HG03175 (cell line): Measurements from ENCODE around the gene WNT3.
"Not testable (repeated sequence)": the region's sequence is repeated elsewhere in the genome, so short reads cannot be mapped to it uniquely, and the experiment has no call there.

ENCODE experiments used
- ATAC-seq: cut with Tn5 transposase; IDR thresholded peaks from one replicate; pipeline ENCODE4 v1.9.1; 2021; ENCODE audit warnings: mild to moderate bottlenecking, moderate library complexity; ENCODE audit not compliant: unreplicated experiment

WNT3 gene

DNA sequence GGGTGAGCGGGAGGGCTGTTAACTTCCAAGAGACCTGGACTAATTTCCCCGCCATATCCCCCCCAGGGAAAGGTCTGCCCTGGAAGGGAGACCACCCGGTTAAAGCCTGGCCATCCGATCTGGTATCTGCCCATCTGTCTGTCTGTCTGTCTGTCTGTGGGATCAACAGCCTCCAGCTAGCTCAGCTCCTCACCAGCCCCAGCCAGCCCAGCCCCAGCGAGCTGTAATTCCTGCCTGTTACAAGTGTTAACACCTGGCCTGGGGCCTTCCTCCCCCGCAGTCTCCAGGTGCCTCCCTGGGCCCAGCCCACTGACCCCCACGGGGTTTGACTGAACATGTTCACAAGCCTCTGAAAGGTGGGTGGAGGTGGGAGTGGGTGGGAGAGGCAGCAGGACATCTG, 4.0 kb downstream of the WNT3 start:
- ATAC-seq: no peak

DNA sequence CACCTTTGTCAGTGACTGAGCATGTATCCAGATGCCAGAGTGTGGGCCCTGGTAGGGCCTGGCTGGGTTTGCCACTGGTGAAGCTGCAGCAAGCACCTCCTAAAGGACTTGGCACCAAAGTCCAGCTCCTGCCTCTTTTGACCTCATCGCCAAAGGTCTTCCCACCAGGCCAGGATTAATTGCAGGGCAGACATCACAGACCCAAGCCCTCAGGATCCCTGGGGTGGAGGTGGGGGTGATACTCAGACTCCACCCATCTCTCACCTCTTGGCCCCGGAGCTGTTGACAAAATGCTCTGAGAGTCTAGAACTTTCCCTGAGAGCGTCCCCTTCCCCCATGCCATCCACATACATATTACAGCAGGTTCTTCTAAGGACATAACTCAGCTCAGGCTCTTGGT, 4.6 kb downstream of the WNT3 start:
- no peak for ATAC-seq

DNA sequence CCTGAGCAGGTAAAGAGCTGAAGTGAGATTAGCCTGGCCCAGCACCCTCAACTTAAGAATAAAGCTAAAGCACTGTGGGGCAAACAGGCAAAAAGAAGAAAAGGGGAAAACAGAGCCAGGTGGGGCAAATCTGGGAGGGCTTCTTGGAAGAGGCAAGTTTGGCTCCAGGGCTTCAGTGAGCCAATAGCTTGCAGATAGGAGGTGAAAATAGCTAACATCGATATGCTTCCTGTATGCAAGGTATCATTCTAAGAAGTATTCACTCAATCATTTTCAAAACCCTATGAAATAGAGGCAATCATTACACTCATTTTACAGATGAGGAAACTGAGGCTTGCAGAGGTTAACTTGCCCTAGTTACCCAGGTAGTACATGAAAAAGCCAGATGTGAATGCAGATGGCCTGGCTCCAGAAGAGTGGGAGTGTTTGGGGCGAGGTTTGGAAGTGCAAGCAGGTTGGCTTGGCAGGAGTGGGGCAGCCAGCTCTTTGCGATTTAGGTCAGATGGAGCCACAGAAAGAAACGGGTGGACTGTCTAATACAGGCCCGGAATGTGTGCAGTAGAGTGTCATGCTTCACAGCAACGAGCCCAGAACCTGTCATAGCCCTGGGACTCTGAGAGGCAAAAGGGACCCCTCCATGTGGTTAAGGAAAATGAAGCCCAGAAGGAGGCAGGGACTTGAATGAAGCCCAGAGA, 5.7 kb downstream of the WNT3 start:
- ATAC-seq: no peak

DNA sequence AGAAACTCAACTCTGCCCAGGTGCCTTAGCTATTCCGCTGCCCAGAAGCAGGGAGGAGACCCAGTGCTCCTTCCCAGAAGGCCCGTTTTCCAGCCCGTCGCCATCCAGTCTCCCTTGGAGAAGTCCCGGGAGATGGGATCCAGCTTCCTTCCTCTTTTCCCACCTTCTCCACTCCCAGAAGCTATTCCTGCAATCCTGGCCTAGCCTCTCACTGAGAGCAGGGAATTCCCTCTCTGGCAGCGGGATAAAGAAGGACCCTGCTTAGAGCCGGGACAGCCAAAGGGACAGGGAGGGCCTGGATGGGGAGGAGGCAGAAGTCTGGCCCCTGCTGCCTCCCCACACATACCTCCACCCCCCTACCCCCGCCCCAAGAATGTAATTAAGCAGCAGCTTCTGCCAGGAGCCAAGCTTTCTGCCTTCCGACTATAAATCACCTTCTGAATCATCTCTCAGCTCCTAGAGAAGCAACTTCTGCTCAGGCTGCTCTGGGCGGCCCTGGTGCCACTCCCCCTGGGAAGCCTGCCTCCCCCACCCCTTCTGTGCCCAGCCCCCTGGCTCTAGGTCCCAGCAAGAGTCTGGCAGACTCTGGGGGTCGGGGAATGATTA, 6.4 kb downstream of the WNT3 start:
- no peak for ATAC-seq

DNA sequence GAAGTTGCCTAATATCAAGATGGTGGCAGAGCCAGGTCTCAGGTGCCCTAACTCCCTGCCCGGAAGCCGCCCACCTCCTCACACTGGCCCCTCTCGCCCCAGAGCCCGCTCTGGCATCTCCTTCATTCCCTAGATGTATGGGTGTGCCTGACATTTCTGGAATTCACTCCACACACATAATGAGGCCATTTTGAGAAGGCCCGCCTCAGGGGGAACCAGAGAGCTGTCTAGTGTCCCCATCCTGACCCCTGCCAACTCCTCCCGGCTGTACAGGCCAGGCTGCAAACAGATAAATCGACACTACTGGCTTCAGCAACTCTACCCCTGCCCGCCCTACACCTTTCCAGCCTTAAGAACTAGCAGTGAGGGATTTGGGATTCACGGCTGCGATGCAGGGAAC, 7.7 kb downstream of the WNT3 start:
- no peak for ATAC-seq

DNA sequence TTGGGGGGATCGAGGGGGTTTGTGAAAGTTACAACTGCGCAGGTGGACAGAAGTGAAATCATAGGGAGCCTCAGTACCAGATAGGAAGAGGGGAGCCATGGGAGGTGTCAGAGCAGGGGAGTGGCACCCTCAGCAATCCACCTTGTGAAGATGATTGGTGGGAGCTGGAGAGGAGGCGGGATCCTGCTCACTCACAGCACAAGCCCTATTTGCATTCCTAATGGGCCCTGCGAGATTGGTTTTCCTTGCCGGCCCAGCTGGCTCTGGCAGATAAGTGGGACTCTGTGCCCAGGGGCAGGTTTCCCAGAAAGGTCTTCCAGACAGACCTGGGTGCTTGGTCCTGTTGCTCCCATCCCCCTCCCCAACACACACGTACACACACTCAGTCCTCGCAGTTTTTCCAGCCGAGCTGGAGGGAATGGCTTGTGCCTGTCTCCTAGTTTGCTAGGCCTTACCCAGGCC, 9.4 kb downstream of the WNT3 start:
- no peak for ATAC-seq

DNA sequence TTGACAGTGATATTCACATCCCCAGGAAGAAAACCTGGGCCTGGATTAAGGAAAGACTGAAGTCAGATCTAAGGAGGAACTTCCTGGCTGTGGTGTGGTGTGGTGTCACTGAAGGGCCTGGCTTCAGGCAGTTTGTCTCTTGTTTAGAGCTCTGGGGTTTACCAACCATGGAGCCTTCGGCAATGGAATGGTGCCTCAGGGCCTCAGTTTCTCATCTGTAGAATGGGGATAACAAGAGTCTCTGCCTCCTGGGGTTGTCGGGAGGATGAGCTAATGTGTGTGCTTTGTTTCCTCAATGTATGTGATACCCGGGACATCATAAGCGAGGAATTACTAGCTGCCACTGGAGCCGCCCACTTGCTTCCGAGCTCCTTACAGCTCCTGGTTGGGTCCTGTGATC, 12.7 kb downstream of the WNT3 start:
- no peak for ATAC-seq

DNA sequence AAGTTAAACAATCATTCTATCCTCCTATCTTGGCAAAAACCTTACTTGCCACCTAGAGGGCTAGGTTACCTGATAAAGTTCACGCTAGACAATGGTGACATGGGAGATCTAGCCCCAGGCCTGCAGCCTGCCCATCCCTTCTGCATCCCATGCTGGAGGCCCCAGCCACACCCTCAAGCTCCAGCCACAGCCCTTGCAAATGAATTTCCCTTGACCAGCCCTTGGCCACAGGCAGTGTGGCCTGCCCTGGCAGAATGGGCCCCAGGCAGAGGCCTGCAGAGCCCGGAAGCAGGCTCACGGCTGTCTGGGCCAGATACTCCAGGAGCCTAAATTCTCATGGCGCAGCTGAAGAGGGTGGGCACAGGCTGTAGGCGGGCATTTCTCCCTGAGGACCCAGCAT, 14.9 kb downstream of the WNT3 start:
- no peak for ATAC-seq

DNA sequence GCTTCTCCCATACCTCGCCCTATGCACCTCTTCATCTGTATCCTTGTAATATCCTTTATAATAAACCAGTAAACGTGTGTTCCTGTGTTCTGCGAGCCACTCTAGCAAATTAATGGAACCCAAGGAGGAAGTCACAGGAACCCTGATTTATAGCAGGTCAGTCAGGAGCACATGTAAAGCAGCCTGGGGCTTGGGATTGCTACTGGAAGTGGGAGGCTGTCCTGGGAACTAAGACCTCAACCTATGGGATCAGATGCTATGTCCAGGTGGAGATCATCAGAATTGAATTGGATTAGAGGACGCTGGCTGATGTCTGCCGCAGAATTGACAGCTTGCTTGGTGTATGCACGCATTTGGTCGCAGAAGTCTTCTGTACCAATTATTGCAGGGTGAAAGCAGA, 15.7 kb downstream of the WNT3 start:
- ATAC-seq: no peak

DNA sequence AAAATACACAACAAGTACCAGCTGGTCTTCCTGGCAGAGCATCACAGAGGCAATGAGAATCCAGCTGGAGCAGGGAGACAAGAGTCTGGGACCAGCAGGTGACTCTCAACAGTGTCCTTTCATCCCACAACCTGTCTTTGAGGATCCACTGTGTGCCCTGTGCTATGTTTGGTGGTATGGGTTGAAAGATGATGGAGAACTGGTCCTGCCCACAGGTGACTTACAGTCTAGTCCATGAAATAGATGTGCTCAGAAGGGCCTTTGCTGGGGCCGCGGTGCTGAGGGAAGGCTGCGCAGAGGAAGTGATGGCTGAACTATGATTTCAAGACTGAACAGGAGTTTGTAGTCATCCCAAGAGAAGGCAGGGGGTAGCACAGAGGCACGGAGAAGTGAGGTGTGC, 17.9 kb downstream of the WNT3 start:
- no peak for ATAC-seq

DNA sequence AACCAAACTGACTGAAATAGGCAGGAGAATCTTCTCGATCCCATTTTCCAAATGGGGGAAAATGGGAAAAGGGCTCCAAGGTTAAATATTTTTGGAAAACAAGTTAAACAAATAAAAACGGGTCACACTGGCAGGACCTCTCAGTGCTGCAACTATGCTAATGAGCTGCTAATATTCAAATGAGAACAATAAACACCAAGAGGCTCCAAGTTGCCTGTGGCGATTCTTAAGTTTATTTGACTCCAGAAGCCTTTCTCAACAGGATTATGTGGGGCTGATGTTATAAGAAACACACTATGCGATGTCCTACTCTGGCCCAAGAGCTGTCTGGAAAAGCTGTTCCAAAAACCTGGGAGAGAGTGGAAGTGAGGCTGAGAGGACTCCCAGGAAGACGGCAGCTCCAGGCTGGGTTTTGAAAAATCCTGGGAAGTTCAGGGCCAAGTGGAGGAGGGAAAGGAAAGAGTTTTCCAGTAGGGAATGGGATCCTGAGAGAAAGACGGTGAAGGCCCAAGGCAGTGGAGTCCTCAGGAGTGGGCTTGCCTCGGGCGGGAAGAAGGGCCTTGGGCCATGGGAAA, 21.4 kb downstream of the WNT3 start:
- no peak for ATAC-seq

DNA sequence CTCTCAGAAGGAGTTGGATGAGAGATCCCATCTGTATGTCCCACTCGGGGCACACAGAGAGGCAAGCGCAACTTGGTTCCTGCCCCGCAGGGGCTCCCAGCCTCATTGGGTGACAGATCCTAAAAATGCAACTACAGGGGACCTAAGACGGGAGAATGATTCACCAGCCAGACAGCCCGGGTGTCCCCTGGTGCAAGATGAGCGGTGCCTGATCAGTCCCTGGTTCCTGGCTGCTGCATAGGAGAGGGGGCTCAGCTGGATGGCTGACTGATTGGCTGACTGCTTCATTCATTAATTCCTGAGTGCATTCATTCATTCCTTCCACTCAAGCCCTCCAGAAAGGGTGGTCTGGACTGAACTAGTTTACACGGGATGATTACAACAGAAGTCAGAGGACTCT, 22.0 kb downstream of the WNT3 start:
- no peak for ATAC-seq

DNA sequence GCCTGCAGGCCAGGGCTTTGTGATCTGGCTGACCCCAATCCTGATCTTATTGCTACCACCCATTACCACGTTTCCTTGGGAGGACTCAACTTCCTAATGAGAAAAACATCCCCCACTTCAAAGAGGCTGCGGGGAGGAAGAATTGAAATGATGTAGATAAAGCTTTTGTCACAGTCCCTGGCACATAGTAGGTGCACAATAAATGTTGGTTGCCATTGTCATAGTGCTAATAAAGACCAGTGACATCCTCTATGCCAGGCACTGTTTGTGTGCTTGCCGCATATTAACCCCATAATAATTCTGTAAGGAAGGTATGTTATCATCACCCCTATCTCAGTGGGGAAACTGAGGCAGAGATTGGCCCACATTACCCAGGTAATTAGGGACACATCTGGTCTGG, 22.4 kb downstream of the WNT3 start:
- no peak for ATAC-seq

DNA sequence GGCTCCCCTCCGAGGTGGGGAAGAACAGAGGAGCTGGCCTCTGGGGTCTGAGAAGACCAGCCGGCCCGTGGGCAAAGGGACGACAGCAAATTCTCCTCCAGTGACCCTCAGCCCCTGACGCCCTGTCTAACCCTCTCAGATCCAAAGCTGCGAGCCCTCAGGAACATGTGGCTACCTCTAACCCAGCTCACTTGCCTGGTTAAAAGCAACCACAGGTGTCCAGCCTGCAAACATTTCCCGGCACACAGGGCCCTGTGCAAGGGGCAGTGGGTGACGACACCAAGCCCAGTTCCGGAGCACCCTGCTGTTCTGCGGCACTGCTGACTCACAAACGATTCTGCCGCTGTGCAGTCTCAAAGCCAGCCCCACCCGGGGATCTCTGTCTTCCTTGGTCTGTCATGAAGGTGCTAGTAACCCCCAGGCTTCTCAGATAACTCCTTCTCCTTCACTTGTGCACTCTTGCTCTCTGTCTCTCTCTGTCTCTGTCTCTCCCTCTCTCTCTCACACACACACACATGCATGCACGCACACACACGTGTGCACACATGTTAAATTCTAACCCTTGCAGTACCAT, 23.0 kb downstream of the WNT3 start:
- ATAC-seq: no peak

DNA sequence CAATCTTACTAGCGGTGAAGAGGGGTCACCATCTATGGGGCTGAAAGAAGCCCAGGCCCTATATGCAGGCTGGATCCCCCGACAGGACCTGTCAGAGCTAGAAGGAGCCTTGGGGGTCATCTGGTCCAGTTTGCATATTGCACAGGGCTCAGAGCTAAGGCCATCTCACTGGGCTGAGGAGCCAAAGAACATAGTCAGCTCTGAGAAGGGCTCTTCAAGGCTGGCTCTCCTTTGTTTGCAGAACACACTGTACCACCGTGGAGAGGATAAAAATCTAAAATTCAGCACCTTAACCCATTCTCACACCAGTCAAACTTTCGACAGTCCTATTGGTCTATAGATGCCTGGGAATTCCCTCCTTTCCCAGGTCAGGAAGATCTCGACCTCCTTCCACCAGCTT, 24.2 kb downstream of the WNT3 start:
- ATAC-seq: no peak

DNA sequence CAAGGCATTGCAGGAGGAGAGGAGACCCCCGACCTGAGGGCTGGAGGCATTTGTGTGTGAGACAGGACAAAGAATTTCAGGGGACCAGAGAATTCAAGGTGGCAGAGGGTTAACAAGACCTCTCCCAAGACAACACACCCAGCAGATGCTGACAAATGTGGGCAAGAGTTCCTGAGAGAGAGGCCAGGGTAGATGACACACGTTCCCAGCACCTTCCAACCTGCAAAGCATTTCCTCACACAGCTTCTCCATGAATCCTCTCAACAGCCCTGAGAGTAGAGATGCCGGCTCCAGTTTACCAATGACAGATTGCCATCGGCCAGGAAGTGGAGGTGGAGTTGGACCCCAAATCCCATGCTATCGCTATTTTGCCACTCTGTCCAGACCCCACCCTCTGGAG, 25.0 kb downstream of the WNT3 start:
- ATAC-seq: no peak

DNA sequence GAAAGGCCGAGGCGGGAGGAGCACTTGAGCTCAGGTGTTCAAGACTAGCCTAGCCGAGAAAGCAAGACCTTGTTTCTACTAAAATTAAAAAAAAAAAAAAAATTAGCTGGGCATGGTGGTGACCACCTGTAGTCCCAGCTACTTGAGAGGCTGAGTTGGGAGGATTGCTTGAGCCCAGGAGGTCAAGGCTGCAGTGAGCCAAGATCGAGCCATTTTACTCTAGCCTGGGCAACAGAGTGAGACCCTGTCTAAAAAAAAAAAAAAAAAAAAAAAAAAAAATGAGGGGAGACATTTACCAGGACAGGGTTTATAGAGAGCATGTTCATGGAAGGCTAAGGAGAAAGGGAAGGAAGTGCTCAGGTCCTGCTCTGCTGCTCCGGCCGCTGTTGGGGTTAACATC, 25.5 kb downstream of the WNT3 start:
- ATAC-seq: not testable (repeated sequence)

DNA sequence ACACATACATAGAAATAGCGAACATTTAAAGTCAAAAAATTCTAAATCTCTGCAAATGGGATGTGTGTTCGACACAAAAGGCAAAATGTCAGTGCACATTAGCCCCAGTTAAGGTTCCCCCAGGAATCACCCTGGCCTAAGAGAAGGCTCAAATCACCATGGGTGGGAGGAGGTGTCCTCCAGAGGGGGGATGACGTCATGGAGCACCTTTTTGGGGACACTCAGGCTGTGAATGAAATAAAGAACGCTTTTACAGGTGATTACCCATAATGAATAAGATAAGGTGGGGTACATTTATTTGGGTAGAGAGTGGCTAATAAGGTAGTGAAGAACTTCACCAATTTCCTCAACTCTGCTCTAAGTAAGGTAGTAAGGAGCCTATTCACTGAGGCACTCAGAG, 26.4 kb downstream of the WNT3 start:
- ATAC-seq: no peak

DNA sequence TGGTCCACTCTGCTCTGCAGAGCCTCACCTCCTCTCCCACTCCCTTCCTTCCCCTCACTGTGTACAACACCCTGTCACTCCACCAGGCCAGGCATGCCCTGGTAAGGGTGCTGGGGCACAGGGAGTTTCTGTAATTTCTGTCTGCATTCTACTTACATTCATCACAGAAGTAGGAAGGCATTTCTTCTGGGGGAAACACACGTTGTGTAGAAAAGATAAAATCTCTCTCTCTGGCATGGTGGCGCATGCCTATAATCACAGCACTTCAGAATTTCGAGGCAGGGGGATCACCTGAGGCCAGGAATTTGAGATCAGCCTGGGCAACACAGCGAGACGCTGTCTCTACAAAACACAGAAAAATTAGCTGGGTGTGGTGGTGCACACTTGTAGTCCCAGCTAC, 27.0 kb downstream of the WNT3 start:
- ATAC-seq: no peak

DNA sequence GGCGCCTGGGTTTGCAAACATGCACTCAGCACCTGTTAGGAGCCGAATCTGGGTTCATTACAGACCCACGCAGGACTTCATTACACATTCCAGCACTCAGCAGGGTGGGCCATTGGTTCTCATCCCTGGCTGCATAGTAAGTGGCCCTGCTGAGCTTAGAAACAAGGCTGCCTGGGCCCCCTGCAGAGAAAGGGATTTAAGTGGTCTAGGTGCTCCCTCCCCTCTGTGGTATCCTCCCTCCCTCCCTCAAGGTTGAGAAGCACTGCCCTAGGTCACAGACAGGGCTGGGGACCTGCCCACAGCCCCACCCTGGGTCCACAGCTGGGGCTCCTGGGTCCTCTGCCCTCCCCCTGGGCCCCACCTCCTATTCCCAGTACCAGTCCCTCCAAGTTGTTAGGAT, 28.3 kb downstream of the WNT3 start:
- no peak for ATAC-seq

DNA sequence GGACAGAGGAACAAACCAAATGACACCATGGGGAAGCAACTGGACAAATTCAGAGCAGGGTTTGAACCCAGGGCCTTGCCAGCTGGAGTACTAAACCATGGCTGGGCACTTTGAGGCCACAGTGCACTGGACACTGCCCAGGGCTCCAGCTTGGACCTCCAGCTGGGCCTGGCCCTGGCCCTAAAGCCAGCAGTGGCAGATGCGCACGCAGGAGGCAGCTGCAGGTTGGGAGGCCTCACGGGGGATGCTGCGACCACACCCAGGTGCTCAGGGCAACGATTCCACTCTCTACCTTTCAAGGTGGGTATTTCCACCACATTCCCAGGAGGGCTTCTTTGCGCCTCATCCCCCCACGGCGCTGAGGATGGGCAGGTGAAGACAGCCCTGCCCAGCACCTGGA, 28.9 kb downstream of the WNT3 start:
- ATAC-seq: no peak

DNA sequence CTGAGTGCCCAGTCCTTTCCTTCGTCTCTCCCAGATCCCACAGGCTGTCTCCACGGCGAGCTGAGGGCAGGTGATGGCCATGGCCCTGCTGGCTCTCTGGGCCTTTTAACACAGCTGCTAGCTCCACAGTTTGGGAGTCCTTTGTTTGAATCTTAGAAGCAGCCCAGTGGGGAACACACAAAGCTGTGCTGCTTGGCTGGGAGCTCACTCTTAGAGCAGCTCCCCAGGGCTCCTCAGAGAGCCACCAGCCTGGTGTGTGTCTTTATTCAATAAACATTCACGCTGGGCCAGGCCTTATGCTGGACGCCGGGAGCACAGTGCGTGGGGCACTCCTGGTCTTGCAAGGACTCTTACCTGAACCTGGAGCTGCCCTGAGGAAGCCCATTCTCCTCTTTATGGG, 29.7 kb downstream of the WNT3 start:
- ATAC-seq: no peak
